CD8-positive, alpha-beta memory T cell (primary cell): ENCODE data around the gene LDLRAD2. TPM values are rescaled to one million over a fixed set of nuclear protein-coding genes. Genes with fewer than 3 reads are reported as not detected.
"Not testable (repeated sequence)": the region's sequence is repeated elsewhere in the genome, so short reads cannot be mapped to it uniquely, and the experiment has no call there.

Experiments
- CTCF ChIA-PET: fragments of 350-600 bp; sonication (Branson Sonifier 250); formaldehyde crosslinking; loops from one replicate; lab custom pipeline; 2021; ENCODE audit warnings: antibody characterized with exemption; lab: Charles Lee
- POLR2A ChIA-PET: fragments of 350-600 bp; sonication (Branson Sonifier 250); formaldehyde crosslinking; loops from one replicate; lab custom pipeline; 2021; ENCODE audit warnings: antibody characterized with exemption; lab: Charles Lee
- DNase-seq, 5 donors: peaks; one replicate each; pipeline versions ENCODE4 v3.0.0 to v3.0.0-alpha.2; 2020 to 2022; ENCODE audit warnings: mixed read lengths in 1 of 5
- H3K27ac ChIP-seq: one replicate; pipeline ENCODE4 v1.7.0; 2013; ENCODE audit warnings: low read depth, mild to moderate bottlenecking, low read length, moderate library complexity
- H3K27me3 ChIP-seq: 2 replicates; pipeline ENCODE4 v1.7.0; 2013; ENCODE audit warnings: low read length, mild to moderate bottlenecking; ENCODE audit not compliant: insufficient read depth, poor library complexity, severe bottlenecking
- H3K36me3 ChIP-seq: 2 replicates; pipeline ENCODE4 v1.7.0; 2013; ENCODE audit warnings: mild to moderate bottlenecking, low read length, moderate library complexity; ENCODE audit not compliant: insufficient read depth
- H3K4me1 ChIP-seq: 2 replicates; pipeline ENCODE4 v1.7.0; 2013; ENCODE audit warnings: mild to moderate bottlenecking, low read length, moderate library complexity; ENCODE audit not compliant: insufficient read depth
- H3K4me3 ChIP-seq: 2 replicates; pipeline ENCODE4 v1.7.0; 2013; ENCODE audit warnings: mild to moderate bottlenecking, low read length
- H3K9me3 ChIP-seq: 2 replicates; pipeline ENCODE4 v1.7.0; 2013; ENCODE audit warnings: mild to moderate bottlenecking, low read length
- H3K27ac Mint-ChIP-seq, 8 donors: one replicate each; pipeline ENCODE4 v1.8.0; 2020 to 2021; ENCODE audit warnings: mixed read lengths in 8 of 8, mild to moderate bottlenecking in 6 of 8, inconsistent platforms in 3 of 8, moderate library complexity in 3 of 8
- H3K27me3 Mint-ChIP-seq, 2 donors: one replicate each; pipeline ENCODE4 v1.8.0; 2020 to 2021; ENCODE audit warnings: mixed read lengths in 2 of 2, mild to moderate bottlenecking in 1 of 2, moderate library complexity in 1 of 2
- H3K36me3 Mint-ChIP-seq, 3 donors: one replicate each; pipeline ENCODE4 v1.8.0; 2020 to 2021; ENCODE audit warnings: mixed read lengths in 3 of 3, inconsistent platforms in 1 of 3, mild to moderate bottlenecking in 1 of 3
- H3K4me1 Mint-ChIP-seq, 3 donors: one replicate each; pipeline ENCODE4 v1.8.0; 2020 to 2021; ENCODE audit warnings: mixed read lengths in 3 of 3, inconsistent platforms in 1 of 3, mild to moderate bottlenecking in 1 of 3
- H3K4me3 Mint-ChIP-seq, 7 donors: one replicate each; pipeline ENCODE4 v1.8.0; 2020 to 2021; ENCODE audit warnings: mixed read lengths in 7 of 7, mild to moderate bottlenecking in 6 of 7, moderate library complexity in 4 of 7, inconsistent platforms in 2 of 7
- H3K9me3 Mint-ChIP-seq, 5 donors: one replicate each; pipeline ENCODE4 v1.8.0; 2020 to 2022; ENCODE audit warnings: mixed read lengths in 5 of 5, mild to moderate bottlenecking in 3 of 5, moderate library complexity in 2 of 5, inconsistent platforms in 1 of 5
- polyA plus RNA-seq: library from polyadenylated mRNA; unstranded; fragments of 300-500 nt; fragmentation: Illumina TruSeq; gene quantifications from one replicate; pipeline ENCODE4 v1.2.3, GENCODE V29; 2021
- total RNA-seq, 2 experiments: library from RNA; stranded (reverse); gene quantifications; one replicate each; pipeline ENCODE4 v1.2.3, GENCODE V29; 2021

LDLRAD2 gene
- total and polyA plus RNA-seq, 3 experiments from 2014 or later, result not detected

- Histone ChIP-seq H3K36me3 (no peaks in the 10 kb centered on the region), H3K9me3 (no peaks in the 10 kb centered on the region), H3K4me1 (peaks cover 27% of the 10 kb centered on the region), H3K27me3 (no peaks in the 10 kb centered on the region), H3K4me3 (no peak overlapping the region), H3K27ac (no peak overlapping the region)
- peak overlapping the region; percentile 42 to 91 (median 67) for H3K4me3 Mint-ChIP-seq
- H3K27ac Mint-ChIP-seq, result peak overlapping the region in 7 of 8 donors; percentile 38 to 83 (median 80)
- POLR2A ChIA-PET, result no interaction called here
- H3K9me3 Mint-ChIP-seq, result peaks cover 0 to 2% (median 0%) of the 10 kb centered on the region in 5 donors
- peaks cover 0 to 22% (median 0%) of the 10 kb centered on the region in 3 donors for H3K36me3 Mint-ChIP-seq
- peaks cover 0 to 5% of the 10 kb centered on the region in 2 donors for H3K27me3 Mint-ChIP-seq
- DNase-seq, result no peak
- CTCF ChIA-PET, result no interaction called here
- peaks cover 43 to 67% (median 63%) of the 10 kb centered on the region in 3 donors for H3K4me1 Mint-ChIP-seq
Measured at GRCh38 chr1:21779613-21780521, 32.2 kb upstream of the LDLRAD2 start.

GRCh38 chr1:21781815-21782348 is 30.2 kb upstream of the LDLRAD2 start:
- peaks cover 31 to 51% (median 46%) of the 10 kb centered on the region in 3 donors for H3K4me1 Mint-ChIP-seq
- CTCF ChIA-PET, result interaction anchor here (1.0 to 1.9 kb wide), 6 partner anchors 12 to 258 kb away, joined by 3 to 7 read pairs (median 3); no protein-coding TSS in a partner anchor

GRCh38 chr1:21782349-21782867 is 29.7 kb upstream of the LDLRAD2 start:
- H3K36me3 ChIP-seq, result no peaks in the 10 kb centered on the region
- Mint-ChIP-seq H3K9me3 (peaks cover 0 to 2% (median 0%) of the 10 kb centered on the region in 5 donors), H3K4me3 (peak overlapping the region; percentile 91 to 99 (median 98)), H3K27me3 (peaks cover 0 to 5% of the 10 kb centered on the region in 2 donors), H3K36me3 (peaks cover 0 to 19% (median 0%) of the 10 kb centered on the region in 3 donors), H3K27ac (peak overlapping the region; percentile 92 to 100 (median 100)), H3K4me1 (peaks cover 28 to 46% (median 41%) of the 10 kb centered on the region in 3 donors)
- peaks cover 27% of the 10 kb centered on the region for H3K4me1 ChIP-seq
- H3K27me3 ChIP-seq, result no peaks in the 10 kb centered on the region
- peak overlapping the region; percentile 100 for H3K27ac ChIP-seq
- H3K4me3 ChIP-seq, result peak overlapping the region; percentile 99
- peak; percentile 37 to 60 (median 47) for DNase-seq
- ChIA-PET CTCF (interaction anchor here (1.0 to 1.9 kb wide), 6 partner anchors 12 to 258 kb away, joined by 3 to 7 read pairs (median 3); no protein-coding TSS in a partner anchor), POLR2A (interaction anchor here (1.4 to 2.0 kb wide), 3 partner anchors 9 to 271 kb away, joined by 3 to 12 read pairs (median 5); partner anchors contain the start of gene CDC42)
- no peaks in the 10 kb centered on the region for H3K9me3 ChIP-seq

More at GRCh38 chr1:21781815-21782348, 30.2 kb upstream of the LDLRAD2 start:
- Mint-ChIP-seq H3K36me3 (peaks cover 0 to 19% (median 0%) of the 10 kb centered on the region in 3 donors), H3K27me3 (peaks cover 0 to 5% of the 10 kb centered on the region in 2 donors), H3K4me3 (peak overlapping the region; percentile 91 to 99 (median 98)), H3K9me3 (peaks cover 0 to 2% (median 0%) of the 10 kb centered on the region in 5 donors), H3K27ac (peak overlapping the region; percentile 92 to 100 (median 100))
- peaks cover 27% of the 10 kb centered on the region for H3K4me1 ChIP-seq
- H3K9me3 ChIP-seq, result no peaks in the 10 kb centered on the region
- no peak for DNase-seq
- H3K36me3 ChIP-seq, result no peaks in the 10 kb centered on the region
- POLR2A ChIA-PET, result interaction anchor here (0.6 to 2.0 kb wide), 5 partner anchors 8 to 271 kb away, joined by 3 to 12 read pairs (median 5); partner anchors contain the start of gene CDC42
- H3K27me3 ChIP-seq, result no peaks in the 10 kb centered on the region
- peak overlapping the region; percentile 99 for H3K4me3 ChIP-seq
- peak overlapping the region; percentile 100 for H3K27ac ChIP-seq

DNA sequence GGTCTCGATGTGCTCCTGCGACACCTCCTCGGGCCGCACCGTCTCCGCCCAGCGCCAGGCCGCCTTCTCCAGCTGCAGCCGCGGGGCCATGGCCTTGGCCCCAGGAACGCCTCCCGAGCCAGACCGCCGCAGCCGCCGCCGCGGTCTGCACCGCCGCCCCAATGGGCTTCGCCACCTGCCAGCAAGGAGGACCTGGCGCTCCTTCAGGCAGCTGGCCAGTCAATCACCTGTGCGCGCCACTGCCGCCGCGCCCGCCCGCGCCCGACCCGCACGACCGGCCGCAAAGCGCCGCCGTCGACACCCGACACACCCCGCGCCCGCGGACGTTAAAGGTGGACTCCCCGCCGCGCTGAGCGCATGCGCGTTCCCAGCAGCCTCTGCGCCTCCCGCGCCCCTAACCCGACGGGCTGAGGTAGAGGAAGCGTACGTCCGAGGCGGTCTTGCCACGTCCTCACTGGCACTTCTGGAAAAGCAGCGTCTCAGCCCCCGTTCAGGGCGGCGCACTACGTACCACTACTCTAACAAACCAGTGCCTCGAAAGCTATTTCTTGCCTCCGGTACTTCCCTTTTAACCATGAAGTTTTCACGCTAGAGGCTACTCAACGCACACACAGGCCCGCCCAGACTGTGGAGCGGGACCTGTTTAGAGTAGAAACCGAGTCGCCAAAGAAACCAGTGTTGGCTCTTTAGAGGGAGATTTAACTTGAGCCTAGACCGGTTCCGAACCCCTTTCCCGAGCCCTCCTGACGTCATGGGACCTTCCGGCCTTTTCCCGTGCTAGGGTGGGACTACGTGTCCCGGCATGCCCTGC is 29.0 kb upstream of the LDLRAD2 start, which contains the start of gene USP48:
Gene USP48, minus strand, starts transcription at position 282 of the 811 bp plus-strand sequence. Its CDS starts 192 bp downstream, at position 90.
- Histone ChIP-seq H3K9me3 (no peaks in the 10 kb centered on the region), H3K27ac (peak within 1 kb of the TSS; percentile 100), H3K4me3 (peak within 1 kb of the TSS; percentile 99), H3K27me3 (no peaks in the 10 kb centered on the region), H3K36me3 (no peaks in the 10 kb centered on the region), H3K4me1 (peaks cover 27% of the 10 kb centered on the region)
- Mint-ChIP-seq H3K27ac (peak within 1 kb of the TSS; percentile 100), H3K4me1 (peaks cover 25 to 41% (median 36%) of the 10 kb centered on the region in 3 donors), H3K27me3 (peaks cover 0 to 7% of the 10 kb centered on the region in 2 donors), H3K4me3 (peak within 1 kb of the TSS; percentile 91 to 99 (median 98)), H3K36me3 (peaks cover 0 to 17% (median 0%) of the 10 kb centered on the region in 3 donors), H3K9me3 (peaks cover 0 to 2% (median 0%) of the 10 kb centered on the region in 5 donors)
- POLR2A ChIA-PET, result interaction anchor here (0.5 to 2.0 kb wide), 4 partner anchors 10 to 269 kb away, joined by 3 to 12 read pairs (median 4); partner anchors contain the start of gene CDC42
- DNase-seq, result peak; percentile 94 to 98 (median 97)
- CTCF ChIA-PET, result interaction anchor here (1.2 to 1.9 kb wide), 3 partner anchors 13 to 257 kb away, joined by 3 to 7 read pairs (median 4); no protein-coding TSS in a partner anchor

- POLR2A ChIA-PET, result interaction anchor here (0.5 to 2.0 kb wide), 3 partner anchors 61 to 268 kb away, joined by 3 to 12 read pairs (median 5); partner anchors contain the start of gene CDC42
- Histone ChIP-seq H3K4me1 (peaks cover 27% of the 10 kb centered on the region), H3K27ac (peak overlapping the region; percentile 100), H3K36me3 (no peaks in the 10 kb centered on the region), H3K27me3 (no peaks in the 10 kb centered on the region), H3K9me3 (no peaks in the 10 kb centered on the region), H3K4me3 (peak overlapping the region; percentile 99)
- peaks cover 4 to 7% of the 10 kb centered on the region in 2 donors for H3K27me3 Mint-ChIP-seq
- peaks cover 21 to 35% (median 32%) of the 10 kb centered on the region in 3 donors for H3K4me1 Mint-ChIP-seq
- H3K4me3 Mint-ChIP-seq, result peak overlapping the region; percentile 91 to 99 (median 98)
- peak overlapping the region; percentile 100 for H3K27ac Mint-ChIP-seq
- DNase-seq, result no peak
- peaks cover 0 to 2% (median 0%) of the 10 kb centered on the region in 5 donors for H3K9me3 Mint-ChIP-seq
- peaks cover 0 to 14% (median 0%) of the 10 kb centered on the region in 3 donors for H3K36me3 Mint-ChIP-seq
- CTCF ChIA-PET, result no interaction called here
Measured at GRCh38 chr1:21783679-21784603, 28.1 kb upstream of the LDLRAD2 start.

DNA sequence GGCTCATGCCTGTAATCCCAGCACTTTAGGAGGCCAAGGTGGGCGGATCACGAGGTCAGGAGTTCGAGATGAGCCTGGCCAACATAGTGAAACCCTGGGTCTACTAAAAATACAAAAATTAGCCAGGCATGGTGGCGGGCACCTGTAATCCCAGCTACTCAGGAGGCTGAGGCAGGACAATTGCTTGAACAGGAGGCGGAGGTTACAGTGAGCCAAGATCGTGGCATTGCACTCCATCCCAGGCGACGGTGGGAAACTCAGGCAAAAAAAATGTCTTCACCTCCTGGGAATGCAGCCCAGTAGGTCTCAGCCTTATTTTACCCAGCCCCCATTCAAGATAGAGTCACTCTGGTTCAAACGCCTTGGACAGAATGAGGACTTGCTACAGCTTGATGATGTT is 26.3 kb upstream of the LDLRAD2 start:
- H3K9me3 Mint-ChIP-seq, H3K4me3 ChIP-seq, H3K9me3 ChIP-seq, DNase-seq, H3K27me3 ChIP-seq, POLR2A ChIA-PET, CTCF ChIA-PET, H3K27ac ChIP-seq, H3K27me3 Mint-ChIP-seq, H3K36me3 ChIP-seq, H3K27ac Mint-ChIP-seq: not testable (repeated sequence)
- peak overlapping the region in 1 of 7 donors; percentile 48 for H3K4me3 Mint-ChIP-seq
- H3K36me3 Mint-ChIP-seq, result peaks cover 0 to 14% (median 0%) of the 10 kb centered on the region in 3 donors
- H3K4me1 Mint-ChIP-seq, result peaks cover 9 to 20% (median 18%) of the 10 kb centered on the region in 3 donors
- H3K4me1 ChIP-seq, result peaks cover 16% of the 10 kb centered on the region
